Measurements from ENCODE around the gene GALNT10.

DNA sequence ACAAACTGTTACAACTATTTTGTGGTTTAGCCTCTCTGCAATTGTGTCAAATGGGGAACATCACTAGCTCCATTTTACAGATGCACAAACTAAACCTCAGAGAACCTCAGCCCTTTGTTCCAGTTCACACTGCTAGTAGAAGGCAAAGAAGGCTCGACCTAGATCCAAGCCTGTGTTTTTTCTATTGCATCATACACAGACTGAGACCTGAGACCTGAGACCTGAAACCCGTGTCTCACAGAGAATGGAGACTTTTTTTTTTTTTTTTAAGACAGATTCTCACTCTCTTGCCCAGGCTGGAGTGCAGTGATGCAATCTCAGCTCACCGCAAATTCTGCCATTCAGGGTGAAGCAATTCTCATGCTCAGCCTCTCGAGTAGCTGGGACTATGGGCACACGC, 120.8 kb downstream of the GALNT10 start:
- TF ChIP-seq, protein P1, sequence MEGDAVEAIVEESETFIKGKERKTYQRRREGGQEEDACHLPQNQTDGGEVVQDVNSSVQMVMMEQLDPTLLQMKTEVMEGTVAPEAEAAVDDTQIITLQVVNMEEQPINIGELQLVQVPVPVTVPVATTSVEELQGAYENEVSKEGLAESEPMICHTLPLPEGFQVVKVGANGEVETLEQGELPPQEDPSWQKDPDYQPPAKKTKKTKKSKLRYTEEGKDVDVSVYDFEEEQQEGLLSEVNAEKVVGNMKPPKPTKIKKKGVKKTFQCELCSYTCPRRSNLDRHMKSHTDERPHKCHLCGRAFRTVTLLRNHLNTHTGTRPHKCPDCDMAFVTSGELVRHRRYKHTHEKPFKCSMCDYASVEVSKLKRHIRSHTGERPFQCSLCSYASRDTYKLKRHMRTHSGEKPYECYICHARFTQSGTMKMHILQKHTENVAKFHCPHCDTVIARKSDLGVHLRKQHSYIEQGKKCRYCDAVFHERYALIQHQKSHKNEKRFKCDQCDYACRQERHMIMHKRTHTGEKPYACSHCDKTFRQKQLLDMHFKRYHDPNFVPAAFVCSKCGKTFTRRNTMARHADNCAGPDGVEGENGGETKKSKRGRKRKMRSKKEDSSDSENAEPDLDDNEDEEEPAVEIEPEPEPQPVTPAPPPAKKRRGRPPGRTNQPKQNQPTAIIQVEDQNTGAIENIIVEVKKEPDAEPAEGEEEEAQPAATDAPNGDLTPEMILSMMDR (IDR thresholded peaks at IDR 0.05), result no peak
- no peak for TF ChIP-seq POLR2A (IDR thresholded peaks at IDR 0.05)
- no peak for TF ChIP-seq EP300 (IDR thresholded peaks at IDR 0.05)
- no peak for TF ChIP-seq POLR2AphosphoS5 (IDR thresholded peaks at IDR 0.05)

Measured in suprapubic skin (tissue), 4 donors.